HCT116 (cell line): ENCODE results near the gene ATAD1. TPM values are rescaled to one million over a fixed set of nuclear protein-coding genes. Genes with fewer than 3 reads are reported as not detected.
A peak's percentile ranks its signal among the peaks of the same experiment; 100 is the strongest.

Experiments used
- ATAC-seq: fragments of 200-7000 bp; cut with Tn5 transposase; 2 replicates; pipeline ENCODE4 v1.9.1; 2020; ENCODE audit warnings: mild to moderate bottlenecking, moderate library complexity
- BruUV-seq: library from RNA; stranded (reverse); fragments of 400-500 nt; replicated peaks from 2 replicates; lab custom pipeline; 2021; lab: Mats Ljungman, UMichigan
- CTCF ChIA-PET: fragments of 300-600 bp; sonication (Branson Sonifier 250); formaldehyde crosslinking; loops from one replicate; lab custom pipeline; 2021; ENCODE audit warnings: antibody characterized with exemption; lab: Charles Lee
- POLR2A ChIA-PET: fragments of 300-600, 350-600 bp; sonication (Branson Sonifier 250); formaldehyde crosslinking; loops from one replicate; lab custom pipeline; 2021; ENCODE audit warnings: antibody characterized with exemption; lab: Charles Lee
- RAD21 ChIA-PET, 2 experiments: fragments of 300-600 bp; sonication (Branson Sonifier 250); formaldehyde crosslinking; loops; one replicate each; lab custom pipeline; 2023; ENCODE audit warnings: low total read pairs in 2 of 2; ENCODE audit not compliant: uncharacterized antibody in 2 of 2, unreplicated experiment in 2 of 2, low non-redundant PET in 1 of 2; lab: Charles Lee
- DNase-seq: peaks from one replicate; pipeline ENCODE4 v3.0.0-alpha.2; 2010; ENCODE audit warnings: low read depth, low spot score
- H2AFZ ChIP-seq: fragments of 200-600 bp; shearing (Covaris generic), sonication (generic); 2 replicates; pipeline ENCODE4 v1.6.1; 2017; ENCODE audit warnings: low read depth, mixed run types, mixed read lengths, antibody characterized with exemption, low read length; ENCODE audit not compliant: poor library complexity, severe bottlenecking
- H3K27ac ChIP-seq: 2 replicates; pipeline ENCODE4 v1.5.1; 2012; ENCODE audit warnings: low read depth, low read length
- H3K27me3 ChIP-seq: fragments of 200-600 bp; sonication (generic); 2 replicates; pipeline ENCODE4 v1.6.1; 2016; ENCODE audit warnings: mixed run types, low read length, mixed read lengths; ENCODE audit not compliant: insufficient read depth
- H3K36me3 ChIP-seq, 2 experiments: fragments of 200-500 bp in 1 of 2; fragments of 200-600 bp in 1 of 2; sonication (Bioruptor generic) in 1 of 2; sonication (generic) in 1 of 2; 2 replicates each; pipeline versions ENCODE4 v1.5.1 to v1.6.1; 2014 to 2016; ENCODE audit warnings: low read length in 2 of 2, inconsistent platforms in 1 of 2, mixed read lengths in 1 of 2, mixed run types in 1 of 2; ENCODE audit not compliant: insufficient read depth in 2 of 2, control insufficient read depth in 1 of 2
- H3K4me1 ChIP-seq, 2 experiments: fragments of 200-600 bp in 1 of 2; sonication (generic) in 1 of 2; 2 replicates each; pipeline versions ENCODE4 v1.5.1 to v1.6.1; 2012 to 2017; ENCODE audit warnings: low read length in 2 of 2, inconsistent platforms in 1 of 2, mild to moderate bottlenecking in 1 of 2, mixed read lengths in 1 of 2, mixed run types in 1 of 2, moderate library complexity in 1 of 2; ENCODE audit not compliant: insufficient read depth in 2 of 2, control insufficient read depth in 1 of 2
- H3K4me2 ChIP-seq: fragments of 200-600 bp; sonication (generic); 2 replicates; pipeline ENCODE4 v1.6.1; 2017; ENCODE audit warnings: mixed run types, low read length, mixed read lengths
- H3K4me3 ChIP-seq, 2 experiments: fragments of 200-600 bp in 1 of 2; sonication (generic) in 1 of 2; replicated peaks in 1 of 2; 2 replicates each; pipeline ENCODE4 v1.5.1; 2011 to 2016; ENCODE audit warnings: low read length in 2 of 2, control low read depth in 1 of 2, low read depth in 1 of 2, mild to moderate bottlenecking in 1 of 2, mixed read lengths in 1 of 2, mixed run types in 1 of 2
- H3K79me2 ChIP-seq: fragments of 200-600 bp; sonication (generic); 2 replicates; pipeline ENCODE4 v1.6.1; 2017; ENCODE audit warnings: mild to moderate bottlenecking, mixed run types, low read length, moderate library complexity, mixed read lengths; ENCODE audit not compliant: insufficient read depth
- H3K9ac ChIP-seq: fragments of 200-600 bp; sonication (generic); 2 replicates; pipeline ENCODE4 v1.6.1; 2016; ENCODE audit warnings: low read length, mixed read lengths
- H3K9me2 ChIP-seq: fragments of 200-600 bp; sonication (generic), shearing (Covaris generic); 2 replicates; pipeline ENCODE4 v1.6.1; 2017; ENCODE audit warnings: mixed run types, mild to moderate bottlenecking, moderate library complexity; ENCODE audit not compliant: insufficient read depth
- H3K9me3 ChIP-seq, 2 experiments: fragments of 200-500 bp in 1 of 2; fragments of 200-600 bp in 1 of 2; sonication (Bioruptor generic) in 1 of 2; sonication (generic) in 1 of 2; 2 replicates each; pipeline ENCODE4 v1.6.1; 2014 to 2017; ENCODE audit warnings: low read length in 2 of 2, mixed read lengths in 2 of 2, inconsistent platforms in 1 of 2, low read depth in 1 of 2, mild to moderate bottlenecking in 1 of 2, mixed run types in 1 of 2, moderate library complexity in 1 of 2; ENCODE audit not compliant: control insufficient read depth in 1 of 2, insufficient read depth in 1 of 2
- H4K20me1 ChIP-seq: fragments of 200-600 bp; sonication (generic), shearing (Covaris generic); 2 replicates; pipeline ENCODE4 v1.6.1; 2017; ENCODE audit warnings: mixed run types, mild to moderate bottlenecking, moderate library complexity; ENCODE audit not compliant: insufficient read depth
- ATF3 ChIP-seq: IDR thresholded peaks from 2 replicates; pipeline ENCODE4 v1.6.1; 2012
- CBX3 ChIP-seq: IDR thresholded peaks from 2 replicates; pipeline ENCODE4 v1.6.1; 2012; ENCODE audit warnings: low read depth
- CEBPB ChIP-seq: IDR thresholded peaks from 2 replicates; pipeline ENCODE4 v1.6.1; 2012; ENCODE audit warnings: low read depth
- CTCF ChIP-seq, 3 experiments: fragments of 200-600 bp in 1 of 3; sonication (generic) in 1 of 3; IDR thresholded peaks in 2 of 3; conservative IDR thresholded peaks in 1 of 3; 2 replicates each; pipeline ENCODE4 v1.5.1; 2012 to 2017; ENCODE audit warnings: low read depth in 2 of 3, low read length in 2 of 3, antibody characterized with exemption in 1 of 3, borderline replicate concordance in 1 of 3, control low read depth in 1 of 3, mild to moderate bottlenecking in 1 of 3, mixed read lengths in 1 of 3, mixed run types in 1 of 3, moderate library complexity in 1 of 3; ENCODE audit not compliant: insufficient read depth in 1 of 3
- EGR1 ChIP-seq: IDR thresholded peaks from 2 replicates; pipeline ENCODE4 v1.6.1; 2012; ENCODE audit warnings: low read depth
- ELF1 ChIP-seq: IDR thresholded peaks from 2 replicates; pipeline ENCODE4 v1.6.1; 2012; ENCODE audit warnings: low read depth, borderline replicate concordance
- EZH2 ChIP-seq: fragments of 200-600 bp; sonication (generic); IDR thresholded peaks from 2 replicates; pipeline ENCODE4 v1.6.1; 2017; ENCODE audit warnings: antibody characterized with exemption, mixed run types
- FOSL1 ChIP-seq: IDR thresholded peaks from 2 replicates; pipeline ENCODE4 v1.6.1; 2012; ENCODE audit warnings: low read depth
- JUND ChIP-seq: IDR thresholded peaks from 2 replicates; pipeline ENCODE4 v1.6.1; 2012
- MAX ChIP-seq: IDR thresholded peaks from 2 replicates; pipeline ENCODE4 v1.6.1; 2012
- POLR2A ChIP-seq: IDR thresholded peaks from 2 replicates; pipeline ENCODE4 v1.7.0; 2011; ENCODE audit warnings: borderline replicate concordance; ENCODE audit not compliant: insufficient read depth, insufficient read length; ENCODE audit errors: extremely low read depth
- POLR2AphosphoS5 ChIP-seq: IDR thresholded peaks from 2 replicates; pipeline ENCODE4 v1.6.1; 2011; ENCODE audit warnings: mild to moderate bottlenecking, low read depth, low read length, moderate library complexity
- RAD21 ChIP-seq: IDR thresholded peaks from 2 replicates; pipeline ENCODE4 v1.6.1; 2012; ENCODE audit warnings: low read depth, mild to moderate bottlenecking
- REST ChIP-seq: IDR thresholded peaks from 2 replicates; pipeline ENCODE4 v1.6.1; 2012; ENCODE audit warnings: low read depth
- SIN3A ChIP-seq: IDR thresholded peaks from 2 replicates; pipeline ENCODE4 v1.6.1; 2012; ENCODE audit warnings: low read depth
- SP1 ChIP-seq: IDR thresholded peaks from 2 replicates; pipeline ENCODE4 v1.6.1; 2012; ENCODE audit warnings: low read depth
- SRF ChIP-seq: IDR thresholded peaks from 2 replicates; pipeline ENCODE4 v1.6.1; 2012; ENCODE audit warnings: low read depth
- TCF7L2 ChIP-seq: IDR thresholded peaks from 2 replicates; pipeline ENCODE4 v1.7.0; 2011; ENCODE audit warnings: borderline replicate concordance, inconsistent platforms; ENCODE audit not compliant: insufficient read depth, insufficient read length; ENCODE audit errors: extremely low read depth
- ZBTB33 ChIP-seq: IDR thresholded peaks from 2 replicates; pipeline ENCODE4 v1.6.1; 2011; ENCODE audit warnings: mild to moderate bottlenecking, low read length, moderate library complexity; ENCODE audit not compliant: insufficient replicate concordance; ENCODE audit errors: extremely low read depth
- ZFX ChIP-seq: fragments of 450-650 bp; IDR thresholded peaks from 2 replicates; pipeline ENCODE4 v1.6.1; 2017
- ZNF274 ChIP-seq: fragments of 200-500 bp; sonication (Bioruptor generic); IDR thresholded peaks from 2 replicates; pipeline ENCODE4 v1.6.1; 2014; ENCODE audit warnings: mild to moderate bottlenecking, low read depth, low read length, inconsistent platforms
- intact Hi-C: fragments of 100-400 bp; cut with micrococcal nuclease; formaldehyde crosslinking; loops from 2 replicates; pipeline ENCODE4 v1.10.0; 2022
- total RNA-seq: library from RNA; stranded (reverse); gene quantifications from one replicate; pipeline ENCODE4 v1.2.1, GENCODE V29; 2021; ENCODE audit not compliant: unreplicated experiment

ATAD1 gene
- total RNA-seq, 1 experiment from 2014 or later, result 66.4 TPM

- H3K27me3 ChIP-seq, result no peaks in the 10 kb centered on the region
- ChIA-PET RAD21 (interaction anchor here in 1 of 2 experiments (0.7 kb wide), 1 partner anchor 1137 kb away, joined by 3 read pairs; no protein-coding TSS in a partner anchor), POLR2A (interaction anchor here (1.1 kb wide), 1 partner anchor 20 kb away, joined by 4 read pairs; no protein-coding TSS in a partner anchor), CTCF (no interaction called here)
- H2AFZ ChIP-seq, result peak overlapping the region; percentile 55
- DNase-seq (peak; percentile 81), ATAC-seq (peak; percentile 82)
- intact Hi-C loops, result no loop called here
- TF ChIP-seq POLR2AphosphoS5 (no peak), ZBTB33 (no peak), JUND (peak; percentile 81), ZFX (no peak), FOSL1 (peak; percentile 81), ATF3 (no peak), CEBPB (no peak; the same call in 1 of the 2 replicates), SIN3A (peak; percentile 37; the same call in 1 of the 2 replicates), CBX3 (peak; percentile 91), TCF7L2 (no peak), SP1 (peak; percentile 91), CTCF (IDR thresholded peaks at IDR 0.05 in 2 of 3, conservative IDR thresholded peaks at IDR 0.05 in 1 of 3; ENCODE audit: borderline replicate concordance in 1 of 3, insufficient read depth in 1 of 3, low read depth in 2 of 3, low read length in 2 of 3) (no peak), MAX (peak; percentile 41; the same call in 1 of the 2 replicates), RAD21 (no peak), EGR1 (no peak), EZH2 (no peak), ELF1 (no peak), SRF (0 out of 2 replicates have a peak, but pooled peaks have one; percentile 19), REST (no peak), ZNF274 (no peak), POLR2A (no peak)
- H3K27ac ChIP-seq, result peak overlapping the region; percentile 70
- peak overlapping the region; percentile 75 for H3K4me2 ChIP-seq
- H3K36me3 ChIP-seq, result no peaks in the 10 kb centered on the region
- H3K79me2 ChIP-seq, result no peaks in the 10 kb centered on the region
- H4K20me1 ChIP-seq, result no peaks in the 10 kb centered on the region
- no TSS peak for BruUV-seq
- H3K9ac ChIP-seq, result peak overlapping the region; percentile 54
- H3K4me3 ChIP-seq, result peak overlapping the region in 1 of 2 experiments; percentile 35; a peak in 2 of 4 replicates
- no peaks in the 10 kb centered on the region for H3K9me3 ChIP-seq
- H3K4me1 ChIP-seq, result peaks cover 37 to 59% of the 10 kb centered on the region in 2 experiments
- no peaks in the 10 kb centered on the region for H3K9me2 ChIP-seq
These were observed 24.2 kb upstream of the ATAD1 start for GRCh38 chr10:87842220-87842641.
